Measurements from ENCODE around the gene ZRANB3.

- TF ChIP-seq, protein P1, sequence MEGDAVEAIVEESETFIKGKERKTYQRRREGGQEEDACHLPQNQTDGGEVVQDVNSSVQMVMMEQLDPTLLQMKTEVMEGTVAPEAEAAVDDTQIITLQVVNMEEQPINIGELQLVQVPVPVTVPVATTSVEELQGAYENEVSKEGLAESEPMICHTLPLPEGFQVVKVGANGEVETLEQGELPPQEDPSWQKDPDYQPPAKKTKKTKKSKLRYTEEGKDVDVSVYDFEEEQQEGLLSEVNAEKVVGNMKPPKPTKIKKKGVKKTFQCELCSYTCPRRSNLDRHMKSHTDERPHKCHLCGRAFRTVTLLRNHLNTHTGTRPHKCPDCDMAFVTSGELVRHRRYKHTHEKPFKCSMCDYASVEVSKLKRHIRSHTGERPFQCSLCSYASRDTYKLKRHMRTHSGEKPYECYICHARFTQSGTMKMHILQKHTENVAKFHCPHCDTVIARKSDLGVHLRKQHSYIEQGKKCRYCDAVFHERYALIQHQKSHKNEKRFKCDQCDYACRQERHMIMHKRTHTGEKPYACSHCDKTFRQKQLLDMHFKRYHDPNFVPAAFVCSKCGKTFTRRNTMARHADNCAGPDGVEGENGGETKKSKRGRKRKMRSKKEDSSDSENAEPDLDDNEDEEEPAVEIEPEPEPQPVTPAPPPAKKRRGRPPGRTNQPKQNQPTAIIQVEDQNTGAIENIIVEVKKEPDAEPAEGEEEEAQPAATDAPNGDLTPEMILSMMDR (IDR thresholded peaks at IDR 0.05; ENCODE audit: low read depth, low read length) = no peak
- TF ChIP-seq EZH2phosphoT487 (IDR thresholded peaks at IDR 0.05; ENCODE audit: low read depth) = no peak
These were observed 59.9 kb downstream of the ZRANB3 start for GRCh38 chr2:135471106-135471505.

Measured in OCI-LY3 (cell line).